ENCODE data around the gene DPF3.

The DPF3 gene

DNA sequence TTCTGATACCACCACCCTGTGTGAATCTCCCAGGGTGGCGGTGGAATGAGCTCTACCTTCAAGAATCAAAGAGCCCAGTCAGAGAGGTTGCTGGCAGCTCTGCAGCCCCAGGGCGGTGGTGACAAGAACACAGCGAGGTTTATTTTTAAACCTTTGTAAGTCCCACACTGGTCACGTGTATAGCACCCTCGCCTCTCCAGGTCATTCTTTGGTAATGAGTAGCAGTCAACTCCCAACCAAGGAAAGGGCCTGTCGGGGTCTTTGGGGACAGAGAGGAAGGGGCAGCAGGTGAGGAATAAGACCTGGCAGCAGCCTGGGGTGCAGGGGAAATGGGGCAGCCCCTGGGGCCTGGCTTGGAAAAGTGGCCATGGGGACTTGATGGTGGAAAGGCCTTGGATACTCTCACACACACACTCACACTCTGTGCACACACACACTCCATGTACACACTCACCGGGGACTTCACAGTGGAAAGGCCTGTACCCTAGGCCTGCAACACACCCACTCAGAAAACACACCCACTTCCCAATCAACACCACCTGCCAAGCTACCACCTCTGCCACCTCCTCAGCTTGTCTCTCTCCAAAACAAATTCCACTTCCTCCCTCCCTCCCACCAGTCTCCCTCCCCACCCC lies 178.6 kb downstream of the DPF3 start:
- no peak for DNase-seq (ENCODE audit: low read depth)

DNA sequence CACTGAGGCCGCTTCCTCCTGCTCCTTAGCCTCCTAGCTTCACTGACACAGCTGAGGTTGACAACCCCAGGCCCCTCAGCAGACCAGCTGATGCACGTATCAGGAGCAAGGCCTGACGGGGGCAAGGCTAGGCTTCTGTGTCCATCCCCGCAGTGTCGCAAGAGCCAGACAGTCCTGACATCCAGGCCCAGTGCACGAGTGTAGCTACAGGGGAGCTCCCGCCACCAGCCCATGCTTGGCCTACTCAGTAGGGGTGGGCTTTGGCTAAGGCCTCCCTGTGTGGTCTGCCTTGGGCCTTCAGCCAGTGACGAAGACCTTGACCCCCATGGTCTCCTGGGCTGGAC lies 179.1 kb downstream of the DPF3 start:
- DNase-seq (ENCODE audit: low read depth) = no peak

DNA sequence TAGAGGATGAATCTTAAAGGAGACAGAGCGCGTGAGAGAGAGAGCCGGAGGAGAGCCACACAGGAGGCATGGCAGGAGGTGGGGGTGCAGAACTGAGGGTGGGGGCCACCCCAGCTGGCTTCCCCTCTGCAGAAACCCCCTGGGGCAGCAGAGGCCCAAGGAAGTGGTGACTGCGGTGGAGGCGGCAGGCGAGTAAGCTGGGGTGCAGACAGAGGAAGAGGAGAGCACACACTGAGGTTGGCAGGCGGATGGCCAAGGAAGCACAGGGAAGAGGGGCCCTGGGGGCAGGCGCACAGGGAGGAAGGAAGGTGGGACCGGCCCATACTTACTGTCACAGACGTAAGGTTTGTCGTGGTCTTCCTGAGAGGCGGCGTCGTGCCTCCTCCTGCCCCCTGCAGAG lies 179.8 kb downstream of the DPF3 start:
- DNase-seq (ENCODE audit: low read depth) = no peak

DNA sequence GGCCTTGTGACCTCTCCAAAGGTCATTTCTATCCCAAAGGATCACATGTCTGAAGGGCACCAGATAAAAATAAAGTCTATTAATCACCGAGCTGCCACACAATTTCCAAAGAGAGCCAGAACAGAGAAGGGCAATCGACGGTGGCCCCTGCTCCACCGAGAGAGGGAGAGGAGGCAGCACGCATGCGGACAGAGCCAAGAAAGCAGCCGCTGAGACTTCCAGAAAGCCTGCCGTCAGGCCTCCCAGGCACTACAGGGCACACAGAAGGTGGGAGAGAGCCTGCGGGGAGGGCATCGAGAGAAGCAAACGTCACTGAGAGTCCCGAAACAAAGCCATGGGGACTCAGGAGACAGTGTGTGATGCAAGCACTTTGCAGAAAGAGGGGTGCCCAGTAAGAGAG lies 182.0 kb downstream of the DPF3 start:
- no peak for DNase-seq (ENCODE audit: low read depth)

DNA sequence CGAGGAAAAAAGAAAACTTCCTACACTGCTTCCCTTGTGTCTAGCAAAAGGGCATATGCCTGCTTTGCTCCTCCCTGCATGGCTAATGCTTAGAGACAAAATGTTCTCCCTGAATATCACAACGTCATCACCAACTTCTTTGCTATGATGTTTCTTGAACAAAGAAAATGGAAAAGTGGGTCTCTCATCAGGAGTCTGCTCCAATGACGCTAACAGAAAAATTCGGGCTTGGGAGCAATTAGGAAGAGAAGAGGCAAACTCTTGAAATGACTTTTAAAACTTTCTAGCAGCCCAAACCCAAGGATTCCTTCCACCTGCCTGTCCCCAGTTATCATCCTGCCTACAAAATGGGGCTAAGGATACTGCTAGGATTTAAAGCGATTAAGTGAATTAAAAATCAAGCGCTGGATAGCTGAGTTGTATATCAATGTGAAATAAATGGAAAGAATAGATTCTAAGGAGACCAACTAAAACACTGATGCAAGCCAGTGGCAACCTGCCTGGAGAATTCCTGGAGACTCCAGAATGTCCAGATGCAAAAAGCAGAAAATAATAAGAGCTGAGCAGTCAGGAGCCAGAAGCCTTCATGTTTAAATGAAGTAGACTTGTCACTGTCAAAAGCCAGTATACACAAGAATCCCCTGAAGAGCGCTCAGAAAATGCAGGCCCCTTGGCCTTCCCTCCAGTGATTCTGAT lies 183.8 kb downstream of the DPF3 start:
- DNase-seq (ENCODE audit: low read depth) = no peak

DNA sequence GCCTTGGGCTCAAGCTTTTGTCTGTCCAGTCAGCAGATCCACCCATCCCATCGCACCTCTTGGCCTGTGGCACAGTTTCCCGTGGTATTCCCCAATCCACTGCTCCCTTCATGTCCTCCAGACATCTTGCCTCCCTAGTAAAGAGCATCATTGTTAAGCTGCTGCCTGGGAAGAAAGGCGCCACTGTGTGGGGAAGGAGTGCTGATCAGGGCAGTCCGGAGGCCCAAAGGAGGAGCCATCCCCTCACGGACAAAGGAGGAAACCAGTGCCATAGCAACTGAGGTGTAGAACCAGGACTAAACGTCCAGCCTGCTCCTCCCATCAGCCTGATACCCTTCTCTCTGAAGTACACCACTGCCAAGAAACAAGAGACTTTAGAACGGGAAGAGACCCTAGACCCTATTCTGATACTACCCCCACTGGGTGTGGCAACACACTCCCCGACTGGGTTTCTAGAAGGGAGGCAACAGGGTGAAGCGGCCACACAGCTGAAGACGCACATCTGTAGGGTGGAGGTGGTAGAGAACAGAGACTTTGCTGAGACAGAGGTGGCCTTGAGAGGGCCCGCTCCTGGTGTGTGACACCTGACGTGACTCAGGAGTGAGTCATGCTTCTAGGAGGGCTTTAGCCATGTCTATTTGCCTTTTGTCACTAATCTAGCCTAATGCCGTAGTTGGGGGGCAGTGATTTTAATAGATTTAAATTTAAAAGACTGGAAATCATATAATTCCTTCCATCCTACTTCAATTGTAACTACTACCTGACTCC lies 185.0 kb downstream of the DPF3 start:
- no peak for DNase-seq (ENCODE audit: low read depth)

DNA sequence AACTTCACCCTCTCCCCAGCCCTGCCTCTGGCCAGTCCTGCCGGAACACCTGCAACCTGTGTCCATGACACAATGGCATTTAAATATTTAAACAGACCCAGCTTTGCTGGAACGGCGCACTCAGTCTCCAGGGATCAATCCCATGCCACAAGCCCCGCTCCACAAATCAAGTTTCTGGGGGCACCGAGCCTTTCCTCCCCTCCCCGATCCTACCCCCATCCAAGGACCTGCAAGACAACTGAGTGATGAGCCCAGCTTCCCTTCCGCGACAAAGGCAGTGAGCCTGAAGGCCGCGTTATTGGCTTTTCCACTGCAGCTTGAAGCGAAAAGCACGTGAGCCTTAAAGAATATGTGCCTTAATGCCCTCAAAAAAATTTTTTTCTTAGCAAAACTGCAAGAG lies 185.7 kb downstream of the DPF3 start:
- DNase-seq (ENCODE audit: low read depth) = no peak

DNA sequence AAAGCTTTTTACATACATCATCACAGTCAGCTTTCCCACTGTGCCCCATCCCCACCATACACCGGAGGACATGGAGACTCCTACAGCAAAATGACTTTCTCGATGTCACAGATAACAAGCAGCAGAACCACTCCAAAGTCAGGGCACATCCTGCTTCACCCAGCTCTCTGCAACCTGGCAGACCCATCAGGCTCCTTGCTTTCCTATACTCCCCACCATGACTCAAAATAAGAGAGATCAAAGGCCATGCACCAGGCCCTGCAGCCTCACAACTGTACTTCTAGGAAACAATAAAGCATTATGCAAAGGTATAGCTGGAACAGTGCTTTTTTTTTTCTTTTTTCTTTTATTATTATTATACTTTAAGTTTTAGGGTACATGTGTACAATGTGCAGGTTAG lies 187.4 kb downstream of the DPF3 start:
- DNase-seq (ENCODE audit: low read depth) = no peak

DNA sequence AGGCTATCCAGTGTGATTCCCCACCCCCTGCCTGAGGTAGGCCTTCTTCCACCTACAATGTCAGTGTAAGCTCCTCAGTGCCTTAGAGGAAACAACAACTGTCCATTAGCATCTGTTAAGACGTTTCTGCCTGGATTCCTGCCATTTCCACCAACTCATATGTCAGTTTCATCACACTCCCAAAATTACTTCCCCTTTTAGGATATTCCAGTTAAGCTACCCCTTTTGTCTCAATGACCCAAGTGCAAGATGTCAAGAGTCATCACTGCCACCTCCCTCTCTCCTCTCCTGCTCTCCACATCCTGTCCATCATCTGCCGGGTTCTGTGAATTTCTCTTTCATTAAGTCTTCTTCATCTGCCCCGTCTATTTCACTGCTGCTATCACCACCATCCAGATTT lies 189.4 kb downstream of the DPF3 start:
- DNase-seq (ENCODE audit: low read depth) = no peak

DNA sequence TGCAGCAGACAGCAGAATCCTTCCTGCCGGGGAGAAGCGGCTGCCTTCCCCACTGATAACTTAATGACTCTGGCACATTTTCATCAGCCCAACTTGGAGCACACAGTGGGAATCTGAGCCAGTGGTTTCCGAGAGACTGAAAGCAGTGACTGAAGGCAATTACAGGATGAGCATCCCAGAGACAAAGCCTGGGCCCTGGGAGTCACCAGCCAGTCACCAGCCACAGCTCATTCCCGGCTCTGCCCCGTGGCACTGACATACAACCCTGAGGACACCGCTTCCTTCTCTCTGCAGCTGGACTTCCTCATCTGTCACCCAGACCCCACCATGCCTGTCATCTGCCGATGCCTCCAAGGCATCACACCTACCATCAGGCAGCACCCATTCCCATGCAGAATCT lies 192.3 kb downstream of the DPF3 start:
- no peak for DNase-seq (ENCODE audit: low read depth)

DNA sequence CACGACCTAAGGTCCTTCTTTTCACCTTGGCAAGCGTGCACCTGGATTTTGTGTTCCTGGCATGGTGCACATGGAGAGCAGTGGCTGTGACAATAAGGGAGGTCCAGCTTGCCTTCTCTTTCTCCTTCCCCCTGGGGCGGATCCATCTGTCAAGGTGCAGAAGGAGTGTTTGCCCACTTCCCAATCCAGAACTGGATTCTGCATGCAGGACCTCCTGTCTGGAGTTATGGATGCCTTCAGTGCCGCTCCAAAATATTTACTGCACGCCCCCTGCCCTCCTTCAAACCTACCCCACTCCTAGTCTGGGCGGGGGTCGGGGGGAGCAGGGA lies 192.7 kb downstream of the DPF3 start:
- no peak for DNase-seq (ENCODE audit: low read depth)

DNA sequence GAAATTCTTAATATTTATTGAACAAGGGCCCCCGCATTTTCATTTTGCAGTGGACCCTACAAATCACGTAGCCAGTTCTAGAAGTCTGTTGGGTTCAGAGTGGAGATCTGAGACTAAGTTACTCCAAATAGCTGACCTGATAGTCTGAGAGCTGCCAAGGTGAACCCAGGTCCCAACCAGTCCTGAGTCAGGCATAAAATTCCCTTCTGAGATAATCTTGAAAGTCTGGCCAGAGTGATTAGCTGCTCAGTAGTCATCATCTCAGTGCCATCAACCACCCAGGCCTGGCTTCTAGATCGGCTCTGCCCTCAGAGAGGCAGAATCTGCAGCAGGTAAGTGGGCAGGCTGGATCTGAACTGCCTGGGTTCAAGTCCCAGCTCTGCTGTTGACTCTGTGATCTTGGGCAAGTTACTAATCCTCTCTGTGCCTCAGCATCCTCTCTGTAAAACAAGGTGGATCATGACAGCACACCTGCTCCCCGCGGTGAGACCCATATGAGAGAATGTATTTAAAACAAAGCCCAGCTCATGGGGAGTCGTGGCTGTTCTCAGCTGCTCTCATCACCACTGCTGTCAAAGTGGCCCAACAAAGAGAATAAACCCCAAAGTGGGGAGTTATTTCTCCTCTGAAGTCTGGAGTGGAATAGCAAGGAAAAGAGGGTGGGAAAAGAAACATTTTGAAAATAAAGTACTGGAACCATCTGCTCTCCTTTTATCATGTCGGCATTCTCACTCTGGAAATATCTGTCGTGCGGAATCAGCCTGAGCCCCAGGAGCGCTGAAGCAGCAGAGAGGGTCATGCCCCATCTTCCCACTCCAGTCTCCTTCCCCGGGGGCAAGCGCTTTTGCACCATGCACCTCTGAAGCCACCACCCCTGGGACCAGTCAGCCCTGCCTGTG lies 193.3 kb downstream of the DPF3 start:
- DNase-seq (ENCODE audit: low read depth) = no peak

DNA sequence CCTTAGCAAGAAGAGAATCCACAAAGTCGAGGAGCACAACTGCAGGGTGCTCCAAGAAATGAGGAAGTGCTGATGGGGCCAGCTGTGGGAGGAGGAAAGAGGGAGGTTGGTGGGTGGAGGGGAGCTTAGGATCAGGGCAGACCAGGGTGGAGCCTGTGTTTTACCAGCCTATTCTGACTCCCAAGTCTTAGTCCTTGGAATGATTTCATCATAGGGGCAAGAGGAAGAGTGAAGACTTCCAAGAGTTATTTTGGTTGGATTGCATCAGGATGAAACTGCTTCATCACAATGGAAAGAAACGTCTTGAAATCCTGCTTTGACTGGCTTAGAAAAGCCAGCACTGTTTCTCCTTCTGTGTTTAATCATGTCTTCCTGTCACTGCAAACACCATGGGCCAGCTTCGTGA lies 194.0 kb downstream of the DPF3 start:
- DNase-seq (ENCODE audit: low read depth) = peak; percentile 90

DNA sequence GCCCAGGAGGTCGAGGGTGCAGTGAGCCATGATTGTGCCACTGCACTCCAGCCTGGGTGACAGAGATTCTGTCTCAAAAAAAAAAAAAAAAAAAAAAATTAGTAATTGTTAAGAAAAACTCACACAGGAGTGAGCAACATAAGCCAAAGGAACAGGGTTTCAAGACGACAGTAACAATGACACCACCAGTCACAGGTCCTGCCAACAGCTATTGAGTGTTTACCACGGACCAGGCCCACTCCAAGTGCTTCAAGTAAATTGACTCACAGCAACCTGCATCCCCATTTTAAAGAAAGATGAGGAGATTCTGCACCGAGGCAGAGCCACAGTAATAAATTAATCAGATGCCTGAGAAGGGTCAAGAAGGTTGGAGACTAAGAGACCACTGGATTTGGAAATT lies 194.5 kb downstream of the DPF3 start:
- DNase-seq (ENCODE audit: low read depth) = no peak

DNA sequence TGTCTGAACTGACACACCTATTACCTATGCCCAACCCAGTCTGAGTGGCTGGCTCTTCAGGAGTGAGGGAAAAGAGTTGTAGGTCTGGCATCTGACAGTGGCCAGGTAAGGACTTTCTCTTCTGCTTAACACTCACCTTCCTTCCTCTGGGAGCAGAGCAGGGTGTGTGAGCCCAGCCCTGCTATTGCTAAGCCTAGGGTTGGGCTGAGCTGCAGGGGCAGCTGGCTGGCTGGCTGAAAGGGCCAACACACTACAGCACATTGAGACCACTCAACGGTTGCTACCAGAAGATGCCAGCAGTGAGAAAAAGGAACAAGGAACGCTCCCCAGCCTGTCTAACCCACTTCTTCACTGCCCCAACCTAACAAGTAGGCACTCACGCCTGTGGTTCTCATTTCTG lies 201.2 kb downstream of the DPF3 start:
- DNase-seq (ENCODE audit: low read depth) = no peak

DNA sequence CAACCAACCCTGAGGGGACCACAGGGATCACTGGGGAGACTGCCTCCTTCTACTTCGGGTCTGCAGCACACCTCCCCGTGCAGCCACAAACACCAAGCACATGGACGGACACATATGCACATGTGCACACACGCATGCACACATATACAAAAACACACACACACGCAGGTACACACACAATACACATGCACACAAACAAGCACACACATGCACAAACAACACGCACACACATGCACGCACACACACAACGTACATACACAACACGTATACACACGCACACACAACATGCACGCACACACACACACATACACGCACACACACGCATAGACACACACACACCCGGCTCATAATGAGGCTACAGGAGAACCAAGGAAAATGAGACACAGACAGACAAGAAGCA lies 203.6 kb downstream of the DPF3 start:
- DNase-seq (ENCODE audit: low read depth) = no peak

DNA sequence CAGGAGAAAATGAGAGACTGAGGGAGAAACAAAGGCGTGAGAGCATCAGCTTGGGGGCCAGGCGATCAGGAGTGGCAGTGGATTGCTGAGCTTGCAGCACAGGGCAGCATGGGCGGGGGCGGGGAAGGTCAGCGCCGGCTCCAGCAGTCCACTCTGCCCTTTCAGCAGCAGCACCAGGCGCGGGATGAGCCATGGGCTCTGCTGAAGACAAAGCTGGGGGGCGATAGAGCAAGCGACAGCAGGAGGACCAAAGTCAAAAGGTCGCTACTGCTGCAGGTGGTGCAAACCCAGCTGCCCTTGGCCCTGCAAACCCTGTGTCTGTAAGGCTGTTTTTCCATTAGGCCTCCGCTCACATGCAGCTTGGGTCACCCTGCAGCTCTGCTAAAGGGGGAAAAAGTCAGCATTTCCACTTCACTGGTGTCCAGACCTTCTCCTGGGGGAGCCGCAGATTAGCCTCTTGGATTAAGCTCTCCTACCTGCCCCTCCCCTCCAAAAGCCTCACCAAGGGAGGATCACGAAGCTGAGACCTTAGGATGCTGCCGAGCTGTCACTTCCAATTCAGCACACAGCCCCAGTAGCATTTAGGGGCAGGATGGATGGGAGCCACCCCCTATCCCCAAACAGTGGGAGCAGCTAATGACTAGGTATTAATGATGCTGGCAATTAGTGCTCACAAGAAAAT lies 204.8 kb downstream of the DPF3 start:
- no peak for DNase-seq (ENCODE audit: low read depth)

DNA sequence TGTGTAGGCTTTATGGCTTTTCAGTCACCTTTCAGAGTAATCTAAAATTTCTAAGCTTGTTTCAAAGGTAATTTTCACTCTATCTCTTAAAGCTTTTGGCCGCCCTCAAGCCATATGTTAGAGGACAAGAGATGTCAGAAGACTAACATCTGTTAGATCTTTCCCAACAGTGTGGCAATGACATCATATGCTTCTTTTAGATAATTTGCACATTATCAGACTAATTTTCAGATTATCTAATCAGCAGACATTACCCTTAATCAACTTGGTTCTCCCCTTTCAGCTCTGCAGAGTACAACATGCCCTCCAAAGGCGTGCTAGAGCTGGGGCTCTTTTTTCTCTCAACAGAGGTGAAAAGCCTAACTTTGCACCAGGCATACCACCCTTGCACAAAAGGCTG lies 207.1 kb downstream of the DPF3 start:
- DNase-seq (ENCODE audit: low read depth) = no peak

DNA sequence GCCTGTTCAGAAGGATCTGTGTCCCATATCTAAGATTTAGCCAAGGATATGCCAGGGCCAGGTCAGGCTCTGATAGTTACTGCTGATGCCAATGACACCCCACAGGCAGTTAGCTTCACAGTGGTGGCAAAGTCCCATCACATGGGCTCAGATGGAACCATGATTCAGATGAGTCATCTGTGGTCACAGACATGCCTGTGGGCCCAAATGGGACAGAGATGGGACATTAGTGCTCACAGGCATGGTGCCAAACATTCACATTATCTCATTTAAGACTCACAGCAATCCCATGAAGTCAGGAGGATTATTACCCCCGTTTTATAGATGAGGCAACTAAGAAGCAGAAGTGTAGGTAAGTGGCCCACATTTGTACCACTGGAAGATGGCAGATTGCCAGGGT lies 207.8 kb downstream of the DPF3 start:
- DNase-seq (ENCODE audit: low read depth) = no peak

DNA sequence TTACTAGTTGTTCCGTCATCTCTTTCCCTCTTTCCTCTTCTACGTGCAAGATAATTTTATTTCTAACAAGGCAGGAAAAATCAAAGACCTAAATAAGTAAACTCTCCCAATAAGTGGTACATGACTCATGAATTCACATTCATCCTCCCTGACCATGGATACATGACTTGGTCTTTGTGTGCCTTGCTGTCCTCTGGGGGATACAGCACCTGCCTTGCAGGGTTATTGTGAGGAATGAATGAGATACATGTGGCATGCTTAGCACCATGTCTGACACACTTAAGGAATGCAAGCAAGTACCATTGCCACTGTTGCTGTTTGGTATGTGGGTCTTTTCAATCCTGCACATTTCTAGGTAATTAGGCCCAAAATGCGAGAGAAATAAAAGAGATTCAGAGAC lies 208.4 kb downstream of the DPF3 start:
- DNase-seq (ENCODE audit: low read depth) = no peak

DNA sequence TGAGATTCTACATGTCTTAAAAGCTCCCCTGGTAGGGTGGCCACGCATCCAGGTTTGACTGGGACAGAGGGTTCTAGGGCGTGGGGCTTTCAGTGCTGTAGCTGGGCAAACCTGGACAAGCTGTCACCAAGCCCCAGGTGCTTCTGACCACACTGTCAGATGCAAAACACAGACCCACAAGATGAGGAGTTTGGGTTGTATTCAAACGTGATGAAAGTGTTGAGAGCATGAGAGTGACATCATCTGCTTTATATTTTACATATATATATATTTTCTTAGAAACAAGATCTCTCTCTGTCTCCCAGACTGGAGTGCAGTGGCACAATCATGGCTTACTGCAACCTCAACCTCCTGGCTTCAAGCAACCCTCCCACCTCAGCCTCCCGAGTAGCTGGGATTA lies 210.1 kb downstream of the DPF3 start:
- no peak for DNase-seq (ENCODE audit: low read depth)

DNA sequence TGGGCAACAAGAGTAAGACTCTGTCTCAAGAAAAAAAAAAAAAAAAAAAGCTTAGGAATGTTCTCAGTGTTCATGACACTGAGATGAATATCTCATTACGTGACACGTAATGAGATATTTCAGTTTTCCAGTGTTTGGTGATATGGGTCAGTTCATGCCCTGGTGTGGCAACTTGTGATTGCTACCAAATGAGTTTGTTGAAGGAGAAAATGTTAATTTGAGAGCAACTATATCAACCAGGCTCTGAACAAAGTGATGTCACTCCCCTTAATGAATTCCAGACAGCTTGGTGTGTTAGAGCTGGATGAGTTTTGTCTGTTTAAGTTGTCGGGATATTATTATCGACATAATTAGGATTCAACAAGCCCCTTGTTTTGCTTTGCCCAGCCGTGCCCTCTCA lies 211.7 kb downstream of the DPF3 start:
- no peak for DNase-seq (ENCODE audit: low read depth)

All from stromal cell of bone marrow (primary cell).